ENCODE data around the gene SCLT1.
"Not testable (repeated sequence)": the region's sequence is repeated elsewhere in the genome, so short reads cannot be mapped to it uniquely, and the experiment has no call there.

The SCLT1 gene

GRCh38 chr4:129080129-129080528, 13.2 kb downstream of the SCLT1 start:
- no peak for DNase-seq (ENCODE audit: low read depth)
- H3K4me3 ChIP-seq (ENCODE audit: low read length): no peak overlapping the region
- TF ChIP-seq CTCF (conservative IDR thresholded peaks at IDR 0.05; ENCODE audit: low read length): no peak

DNA sequence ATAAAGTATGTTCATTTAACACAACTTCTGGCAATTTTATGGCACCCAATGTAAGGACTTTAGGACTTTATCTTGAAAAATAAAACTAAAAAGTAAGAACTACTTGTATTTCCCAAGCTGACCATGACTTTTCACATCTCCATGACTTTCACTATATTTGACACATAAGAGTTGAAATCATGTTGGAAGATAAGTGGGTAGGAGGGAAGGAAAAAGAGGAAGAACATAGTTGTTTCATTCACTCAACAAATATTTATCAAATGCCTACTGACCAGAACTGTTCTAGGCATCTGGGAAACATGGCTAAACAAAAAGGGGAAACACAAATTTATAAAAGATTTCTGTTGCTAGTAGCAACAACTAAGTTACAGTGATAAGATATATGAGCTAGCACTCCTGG, 16.0 kb downstream of the SCLT1 start:
- H3K4me3 ChIP-seq (ENCODE audit: low read length): no peak overlapping the region
- no peak for TF ChIP-seq CTCF (conservative IDR thresholded peaks at IDR 0.05; ENCODE audit: low read length)
- DNase-seq (ENCODE audit: low read depth): no peak

DNA sequence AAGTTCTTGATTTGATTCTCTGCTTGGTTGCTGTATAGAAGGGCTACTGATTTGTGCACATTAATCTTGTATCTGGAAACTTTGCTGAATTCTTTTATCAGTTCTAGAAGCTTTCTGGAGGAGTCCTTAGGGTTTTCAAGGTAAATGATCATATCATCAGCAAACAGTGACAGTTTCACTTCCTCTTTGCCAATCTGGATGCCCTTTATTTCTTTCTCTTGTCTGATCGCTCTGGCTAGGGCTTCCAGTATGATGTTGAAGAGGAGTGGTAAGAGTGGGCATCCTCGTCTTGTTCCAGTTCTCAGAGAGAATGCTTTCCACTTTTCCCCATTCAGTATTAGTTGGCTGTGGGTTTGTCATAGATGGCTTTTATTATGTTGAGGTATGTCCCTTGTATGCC, 23.8 kb downstream of the SCLT1 start:
- not testable (repeated sequence) for DNase-seq (ENCODE audit: low read depth); H3K4me3 ChIP-seq (ENCODE audit: low read length)

- DNase-seq (ENCODE audit: low read depth): peak; percentile 65
- no peak overlapping the region for H3K4me3 ChIP-seq (ENCODE audit: low read length)
- TF ChIP-seq CTCF (conservative IDR thresholded peaks at IDR 0.05; ENCODE audit: low read length): no peak
These were observed 28.6 kb downstream of the SCLT1 start for GRCh38 chr4:129064717-129065116.

GRCh38 chr4:129063640-129064039, 29.7 kb downstream of the SCLT1 start:
- no peak for TF ChIP-seq CTCF (conservative IDR thresholded peaks at IDR 0.05; ENCODE audit: low read length)
- no peak for DNase-seq (ENCODE audit: low read depth)
- H3K4me3 ChIP-seq (ENCODE audit: low read length): no peak overlapping the region

GRCh38 chr4:129062580-129062979, 30.8 kb downstream of the SCLT1 start:
- DNase-seq (ENCODE audit: low read depth): no peak
- no peak for TF ChIP-seq CTCF (conservative IDR thresholded peaks at IDR 0.05; ENCODE audit: low read length)
- H3K4me3 ChIP-seq (ENCODE audit: low read length): no peak overlapping the region

DNA sequence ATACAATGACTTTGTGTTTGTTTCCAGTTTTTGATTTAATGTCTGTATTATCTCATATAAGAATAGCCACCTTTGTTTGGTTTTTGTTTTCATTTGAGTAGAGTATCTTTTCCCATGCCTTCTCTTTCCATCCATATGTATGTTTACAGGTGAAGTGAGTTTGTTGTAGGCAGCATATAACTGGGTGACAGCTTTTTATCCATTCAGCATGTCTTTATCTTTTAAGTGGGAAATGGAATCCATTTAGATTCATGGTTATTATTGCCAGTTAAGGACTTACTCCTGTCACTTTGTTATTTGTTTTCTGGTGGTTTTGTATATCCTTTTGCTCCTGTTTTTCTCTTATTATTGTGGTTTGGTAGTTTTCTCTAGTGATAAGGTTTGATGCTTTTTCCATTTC, 34.3 kb downstream of the SCLT1 start:
- no peak overlapping the region for H3K4me3 ChIP-seq (ENCODE audit: low read length)
- no peak for DNase-seq (ENCODE audit: low read depth)
- no peak for TF ChIP-seq CTCF (conservative IDR thresholded peaks at IDR 0.05; ENCODE audit: low read length)

Data from AG10803 (cell line).